Uterus (tissue), 4 donors: ENCODE data around the gene PPP1R26. TPM values are rescaled to one million over a fixed set of nuclear protein-coding genes. Genes with fewer than 3 reads are reported as not detected.
"Not testable (repeated sequence)": the region's sequence is repeated elsewhere in the genome, so short reads cannot be mapped to it uniquely, and the experiment has no call there.

ENCODE experiments used
- DNase-seq, 2 donors: peaks; one replicate each; pipeline ENCODE4 v3.0.0-alpha.2; 2019 to 2020
- H3K27ac ChIP-seq, 2 donors: fragments of 200-600 bp; sonication (generic); 1 replicate in 1 of 2; 2 replicates in 1 of 2; pipeline ENCODE4 v1.5.1; 2016 to 2018
- H3K27me3 ChIP-seq, 2 donors: fragments of 200-600 bp; sonication (generic); one replicate each; pipeline ENCODE4 v1.5.1; 2018 to 2019; ENCODE audit warnings: control low read depth in 1 of 2
- H3K36me3 ChIP-seq, 2 donors: fragments of 200-600 bp; sonication (generic); one replicate each; pipeline ENCODE4 v1.5.1; 2019; ENCODE audit warnings: control low read depth in 1 of 2
- H3K4me1 ChIP-seq, 2 donors: fragments of 200-600 bp; sonication (generic); one replicate each; pipeline ENCODE4 v1.5.1; 2018 to 2019; ENCODE audit warnings: control low read depth in 1 of 2
- H3K4me3 ChIP-seq, 2 donors: fragments of 200-600 bp; sonication (generic); 1 replicate in 1 of 2; 2 replicates in 1 of 2; pipeline ENCODE4 v1.5.1; 2018 to 2019; ENCODE audit warnings: mild to moderate bottlenecking in 1 of 2
- H3K9me3 ChIP-seq, 2 donors: fragments of 200-600 bp; sonication (generic); one replicate each; pipeline ENCODE4 v1.5.1; 2019; ENCODE audit warnings: control low read depth in 1 of 2
- CTCF ChIP-seq, 4 experiments: fragments of 200-600 bp in 2 of 4; fragments of 450-650 bp in 2 of 4; sonication (generic) in 2 of 4; IDR thresholded peaks; one replicate each; pipeline ENCODE4 v1.5.1; 2016 to 2019; ENCODE audit warnings: antibody characterized with exemption in 4 of 4, mild to moderate bottlenecking in 2 of 4, moderate library complexity in 1 of 4
- POLR2A ChIP-seq, 2 donors: fragments of 450-650 bp; IDR thresholded peaks; one replicate each; pipeline ENCODE4 v1.6.1; 2016; ENCODE audit warnings: antibody characterized with exemption in 2 of 2, mild to moderate bottlenecking in 1 of 2, moderate library complexity in 1 of 2
- intact Hi-C: fragments of 100-400 bp; cut with DNase I; formaldehyde crosslinking; loops from one replicate; pipeline ENCODE4 v1.15.1; 2023; ENCODE audit warnings: low total_unique reads
- total RNA-seq, 4 donors: library from RNA; depleted of rRNA in 3 of 4; stranded (reverse); fragments of >200 nt in 3 of 4; gene quantifications; one replicate each; pipeline versions ENCODE4 v1.1.0 to v1.2.4, GENCODE V29; 2014 to 2023
- donor health status: DM: yes; HTN: yes; CAD: no.

The PPP1R26 gene
- total RNA-seq, 4 donors from 2014 or later, result 3.6 to 16.4 (median 10.6) TPM

GRCh38 chr9:135531096-135531495 is 51.5 kb downstream of the PPP1R26 start:
- H3K4me1 ChIP-seq, result no peaks in the 10 kb centered on the region
- H3K9me3 ChIP-seq, result no peaks in the 10 kb centered on the region
- TF ChIP-seq POLR2A (IDR thresholded peaks at IDR 0.05), result no peak
- no peak for TF ChIP-seq CTCF (IDR thresholded peaks at IDR 0.05)
- no peaks in the 10 kb centered on the region for H3K36me3 ChIP-seq
- no peak overlapping the region for H3K4me3 ChIP-seq
- no peak overlapping the region for H3K27ac ChIP-seq
- no peaks in the 10 kb centered on the region for H3K27me3 ChIP-seq
- intact Hi-C loops, result no loop called here
- DNase-seq, result no peak

- Histone ChIP-seq H3K4me3 (no peak overlapping the region), H3K4me1 (no peaks in the 10 kb centered on the region)
- intact Hi-C loops, result no loop called here
Observed at GRCh38 chr9:135533113-135533512, 53.5 kb downstream of the PPP1R26 start.

GRCh38 chr9:135533674-135534073 is 54.1 kb downstream of the PPP1R26 start:
- no peaks in the 10 kb centered on the region for H3K27me3 ChIP-seq
- intact Hi-C loops, result no loop called here
- DNase-seq, result no peak

More at GRCh38 chr9:135533113-135533512, 53.5 kb downstream of the PPP1R26 start:
- Histone ChIP-seq H3K27me3 (no peaks in the 10 kb centered on the region), H3K36me3 (no peaks in the 10 kb centered on the region), H3K9me3 (no peaks in the 10 kb centered on the region), H3K27ac (no peak overlapping the region)
- DNase-seq, result no peak
- TF ChIP-seq POLR2A (IDR thresholded peaks at IDR 0.05), result no peak
- TF ChIP-seq CTCF (IDR thresholded peaks at IDR 0.05), result no peak

GRCh38 chr9:135534192-135534711 is 54.7 kb downstream of the PPP1R26 start:
- H3K9me3 ChIP-seq, H3K36me3 ChIP-seq, H3K27ac ChIP-seq, H3K4me3 ChIP-seq, H3K4me1 ChIP-seq, H3K27me3 ChIP-seq, intact Hi-C loops, DNase-seq: not testable (repeated sequence)

More at GRCh38 chr9:135533674-135534073, 54.1 kb downstream of the PPP1R26 start:
- no peaks in the 10 kb centered on the region for H3K4me1 ChIP-seq
- no peak overlapping the region for H3K27ac ChIP-seq
- no peaks in the 10 kb centered on the region for H3K36me3 ChIP-seq
- TF ChIP-seq CTCF (IDR thresholded peaks at IDR 0.05) (no peak), POLR2A (IDR thresholded peaks at IDR 0.05) (no peak)
- H3K9me3 ChIP-seq, result no peaks in the 10 kb centered on the region
- no peak overlapping the region for H3K4me3 ChIP-seq

GRCh38 chr9:135534826-135535225 is 55.2 kb downstream of the PPP1R26 start:
- H3K36me3 ChIP-seq, DNase-seq, H3K27me3 ChIP-seq, H3K4me1 ChIP-seq, H3K4me3 ChIP-seq, H3K27ac ChIP-seq, intact Hi-C loops, H3K9me3 ChIP-seq: not testable (repeated sequence)

GRCh38 chr9:135535631-135536030 is 56.0 kb downstream of the PPP1R26 start:
- H3K36me3 ChIP-seq, H3K27ac ChIP-seq, DNase-seq, H3K4me3 ChIP-seq, H3K27me3 ChIP-seq, intact Hi-C loops, H3K9me3 ChIP-seq, H3K4me1 ChIP-seq: not testable (repeated sequence)

- no peak overlapping the region for H3K27ac ChIP-seq
Observed at GRCh38 chr9:135536216-135536615, 56.6 kb downstream of the PPP1R26 start.

More at GRCh38 chr9:135536216-135536615, 56.6 kb downstream of the PPP1R26 start:
- intact Hi-C loops, result no loop called here
- no peaks in the 10 kb centered on the region for H3K27me3 ChIP-seq
- H3K4me3 ChIP-seq, result no peak overlapping the region
- DNase-seq, result no peak
- H3K4me1 ChIP-seq, result no peaks in the 10 kb centered on the region
- no peaks in the 10 kb centered on the region for H3K36me3 ChIP-seq
- no peak for TF ChIP-seq CTCF (IDR thresholded peaks at IDR 0.05)
- TF ChIP-seq POLR2A (IDR thresholded peaks at IDR 0.05), result no peak
- no peaks in the 10 kb centered on the region for H3K9me3 ChIP-seq
